Right lobe of liver (tissue), 4 donors: ENCODE data around the gene SLC15A2.

ENCODE experiments used
- POLR2A ChIP-seq: fragments of 450-650 bp; IDR thresholded peaks from one replicate; pipeline ENCODE4 v1.6.1; 2017; ENCODE audit warnings: antibody characterized with exemption, mild to moderate bottlenecking
- TF ChIP-seq, protein P1 (sequence below), 4 donors: fragments of 200-600 bp in 3 of 4; fragments of 450-650 bp in 1 of 4; IDR thresholded peaks; one replicate each; pipeline versions ENCODE4 v1.5.1 to v1.8.0; 2016 to 2022; ENCODE audit warnings: antibody characterized with exemption in 4 of 4, mild to moderate bottlenecking in 2 of 4
- donor health status: DM: no; HTN: no; CAD: no.
- donor health status: DM: no; HTN: no; CAD: no.
- donor health status: DM: no; HTN: yes; CAD: no.

GRCh38 chr3:121883507-121883906, 10.7 kb upstream of the SLC15A2 start:
- TF ChIP-seq, protein P1, sequence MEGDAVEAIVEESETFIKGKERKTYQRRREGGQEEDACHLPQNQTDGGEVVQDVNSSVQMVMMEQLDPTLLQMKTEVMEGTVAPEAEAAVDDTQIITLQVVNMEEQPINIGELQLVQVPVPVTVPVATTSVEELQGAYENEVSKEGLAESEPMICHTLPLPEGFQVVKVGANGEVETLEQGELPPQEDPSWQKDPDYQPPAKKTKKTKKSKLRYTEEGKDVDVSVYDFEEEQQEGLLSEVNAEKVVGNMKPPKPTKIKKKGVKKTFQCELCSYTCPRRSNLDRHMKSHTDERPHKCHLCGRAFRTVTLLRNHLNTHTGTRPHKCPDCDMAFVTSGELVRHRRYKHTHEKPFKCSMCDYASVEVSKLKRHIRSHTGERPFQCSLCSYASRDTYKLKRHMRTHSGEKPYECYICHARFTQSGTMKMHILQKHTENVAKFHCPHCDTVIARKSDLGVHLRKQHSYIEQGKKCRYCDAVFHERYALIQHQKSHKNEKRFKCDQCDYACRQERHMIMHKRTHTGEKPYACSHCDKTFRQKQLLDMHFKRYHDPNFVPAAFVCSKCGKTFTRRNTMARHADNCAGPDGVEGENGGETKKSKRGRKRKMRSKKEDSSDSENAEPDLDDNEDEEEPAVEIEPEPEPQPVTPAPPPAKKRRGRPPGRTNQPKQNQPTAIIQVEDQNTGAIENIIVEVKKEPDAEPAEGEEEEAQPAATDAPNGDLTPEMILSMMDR (IDR thresholded peaks at IDR 0.05): peak in 1 of 4 donors; percentile 19
- no peak for TF ChIP-seq POLR2A
